ENCODE results near the gene PSIP1.

DNA sequence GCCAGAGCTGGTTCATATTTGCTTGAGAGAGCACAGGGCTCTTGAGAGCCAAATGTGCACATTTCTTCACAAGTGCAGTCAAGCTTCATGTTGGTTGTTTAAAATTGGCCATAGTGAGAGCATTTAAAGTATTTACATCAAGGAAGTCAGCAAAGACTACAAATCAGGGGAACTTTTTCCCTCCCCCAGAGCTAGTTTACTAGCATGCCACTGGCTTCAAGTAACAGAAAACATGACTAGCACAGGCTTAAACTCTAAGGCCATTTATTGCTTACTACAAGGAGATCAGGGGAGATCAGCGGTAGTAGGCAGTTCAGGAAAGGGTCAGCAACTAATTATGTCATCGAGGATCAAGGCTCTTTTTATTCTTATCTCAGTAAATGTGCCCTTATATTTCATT is 31.1 kb upstream of the PSIP1 start:
- TF ChIP-seq CTCF (conservative IDR thresholded peaks at IDR 0.05): no peak
- TF ChIP-seq EZH2 (IDR thresholded peaks at IDR 0.05; ENCODE audit: low read depth): no peak

All from PC-9 (cell line).